Measurements from ENCODE around the gene DGKG.
A peak's percentile ranks its signal among the peaks of the same experiment; 100 is the strongest.

The DGKG gene

GRCh38 chr3:186125118-186125517, 236.9 kb downstream of the DGKG start:
- DNase-seq, result no peak
- Histone ChIP-seq H3K14ac (ENCODE audit: low read length) (no peak overlapping the region), H3K18ac (ENCODE audit: low read length) (no peak overlapping the region), H3K4ac (ENCODE audit: low read depth, low read length) (no peak overlapping the region), H2BK5ac (ENCODE audit: low read depth, low read length, poor library complexity) (no peak overlapping the region), H3K79me2 (ENCODE audit: control insufficient read depth, insufficient read depth, low read length, poor library complexity) (no peaks in the 10 kb centered on the region), H3K36me3 (ENCODE audit: control insufficient read depth in 1 of 2, insufficient read depth in 2 of 2, low read length in 2 of 2) (no peaks in the 10 kb centered on the region), H3K27ac (ENCODE audit: low read depth, low read length) (no peak overlapping the region), H3K9me3 (ENCODE audit: insufficient read depth, low read depth, low read length) (peaks cover 2% of the 10 kb centered on the region), H2BK120ac (ENCODE audit: insufficient read depth, low read length, poor library complexity) (no peak overlapping the region), H2AK5ac (ENCODE audit: low read length) (no peak overlapping the region), H4K8ac (ENCODE audit: low read depth, low read length) (no peak overlapping the region), H3K4me2 (ENCODE audit: low read length) (no peak overlapping the region), H3K79me1 (ENCODE audit: low read length) (peaks cover 1% of the 10 kb centered on the region), H3K4me3 (ENCODE audit: low read depth, low read length) (no peak overlapping the region), H3K27me3 (ENCODE audit: insufficient read depth, low read length) (no peaks in the 10 kb centered on the region), H3K9ac (ENCODE audit: low read length) (no peak overlapping the region), H4K12ac (ENCODE audit: low read depth, low read length) (no peak overlapping the region), H2AFZ (ENCODE audit: insufficient read depth, low read length, poor library complexity) (no peak overlapping the region), H2BK12ac (ENCODE audit: low read length) (no peak overlapping the region), H3K23ac (ENCODE audit: low read length) (peak overlapping the region; percentile 94), H3K4me1 (ENCODE audit: control insufficient read depth in 1 of 2, insufficient read depth in 2 of 2, low read length in 2 of 2) (peaks cover 0 to 2% of the 10 kb centered on the region in 2 experiments), H4K91ac (ENCODE audit: low read depth, low read length) (no peak overlapping the region)
- no CpG with 5 or more reads among the region's 2 CpGs for WGBS (ENCODE audit: extremely low coverage, insufficient coverage, insufficient read length)

GRCh38 chr3:186124592-186124991, 237.4 kb downstream of the DGKG start:
- no peak overlapping the region for H3K4me2 ChIP-seq (ENCODE audit: low read length)
- H3K4ac ChIP-seq (ENCODE audit: low read depth, low read length), result no peak overlapping the region
- no peak overlapping the region for H3K27ac ChIP-seq (ENCODE audit: low read depth, low read length)
- H2BK120ac ChIP-seq (ENCODE audit: insufficient read depth, low read length, poor library complexity), result no peak overlapping the region
- H4K12ac ChIP-seq (ENCODE audit: low read depth, low read length), result no peak overlapping the region
- no peak overlapping the region for H3K23ac ChIP-seq (ENCODE audit: low read length)
- H3K9me3 ChIP-seq (ENCODE audit: insufficient read depth, low read depth, low read length), result peaks cover 2% of the 10 kb centered on the region
- H3K9ac ChIP-seq (ENCODE audit: low read length), result no peak overlapping the region
- H2BK12ac ChIP-seq (ENCODE audit: low read length), result no peak overlapping the region
- H3K79me1 ChIP-seq (ENCODE audit: low read length), result peaks cover 1% of the 10 kb centered on the region
- no peaks in the 10 kb centered on the region for H3K27me3 ChIP-seq (ENCODE audit: insufficient read depth, low read length)
- no peak overlapping the region for H3K4me3 ChIP-seq (ENCODE audit: low read depth, low read length)
- no peaks in the 10 kb centered on the region for H3K36me3 ChIP-seq (ENCODE audit: control insufficient read depth in 1 of 2, insufficient read depth in 2 of 2, low read length in 2 of 2)
- peaks cover 0 to 2% of the 10 kb centered on the region in 2 experiments for H3K4me1 ChIP-seq (ENCODE audit: control insufficient read depth in 1 of 2, insufficient read depth in 2 of 2, low read length in 2 of 2)
- H4K8ac ChIP-seq (ENCODE audit: low read depth, low read length), result no peak overlapping the region
- H2AK5ac ChIP-seq (ENCODE audit: low read length), result no peak overlapping the region
- no CpG with 5 or more reads among the region's 5 CpGs for WGBS (ENCODE audit: extremely low coverage, insufficient coverage, insufficient read length)
- no peak overlapping the region for H3K14ac ChIP-seq (ENCODE audit: low read length)
- H3K18ac ChIP-seq (ENCODE audit: low read length), result no peak overlapping the region
- no peak overlapping the region for H4K91ac ChIP-seq (ENCODE audit: low read depth, low read length)
- peak; percentile 76 to 85 for DNase-seq
- H3K79me2 ChIP-seq (ENCODE audit: control insufficient read depth, insufficient read depth, low read length, poor library complexity), result no peaks in the 10 kb centered on the region
- H2BK5ac ChIP-seq (ENCODE audit: low read depth, low read length, poor library complexity), result no peak overlapping the region
- H2AFZ ChIP-seq (ENCODE audit: insufficient read depth, low read length, poor library complexity), result no peak overlapping the region

GRCh38 chr3:186123012-186123411, 239.0 kb downstream of the DGKG start:
- H4K12ac ChIP-seq (ENCODE audit: low read depth, low read length), result no peak overlapping the region
- H2BK120ac ChIP-seq (ENCODE audit: insufficient read depth, low read length, poor library complexity), result no peak overlapping the region
- peaks cover 2% of the 10 kb centered on the region for H3K9me3 ChIP-seq (ENCODE audit: insufficient read depth, low read depth, low read length)
- no peak overlapping the region for H3K27ac ChIP-seq (ENCODE audit: low read depth, low read length)
- peaks cover 0 to 2% of the 10 kb centered on the region in 2 experiments for H3K4me1 ChIP-seq (ENCODE audit: control insufficient read depth in 1 of 2, insufficient read depth in 2 of 2, low read length in 2 of 2)
- no peak overlapping the region for H3K4me3 ChIP-seq (ENCODE audit: low read depth, low read length)
- peaks cover 1% of the 10 kb centered on the region for H3K79me1 ChIP-seq (ENCODE audit: low read length)
- no peaks in the 10 kb centered on the region for H3K79me2 ChIP-seq (ENCODE audit: control insufficient read depth, insufficient read depth, low read length, poor library complexity)
- H3K4ac ChIP-seq (ENCODE audit: low read depth, low read length), result no peak overlapping the region
- DNase-seq, result no peak
- H3K27me3 ChIP-seq (ENCODE audit: insufficient read depth, low read length), result no peaks in the 10 kb centered on the region
- H2BK12ac ChIP-seq (ENCODE audit: low read length), result no peak overlapping the region
- no peak overlapping the region for H4K91ac ChIP-seq (ENCODE audit: low read depth, low read length)
- WGBS (ENCODE audit: extremely low coverage, insufficient coverage, insufficient read length), result no CpG with 5 or more reads among the region's 5 CpGs
- H4K8ac ChIP-seq (ENCODE audit: low read depth, low read length), result no peak overlapping the region
- H3K9ac ChIP-seq (ENCODE audit: low read length), result no peak overlapping the region
- H2AFZ ChIP-seq (ENCODE audit: insufficient read depth, low read length, poor library complexity), result no peak overlapping the region
- H3K18ac ChIP-seq (ENCODE audit: low read length), result no peak overlapping the region
- H3K36me3 ChIP-seq (ENCODE audit: control insufficient read depth in 1 of 2, insufficient read depth in 2 of 2, low read length in 2 of 2), result no peaks in the 10 kb centered on the region
- no peak overlapping the region for H3K14ac ChIP-seq (ENCODE audit: low read length)
- no peak overlapping the region for H3K4me2 ChIP-seq (ENCODE audit: low read length)
- no peak overlapping the region for H2BK5ac ChIP-seq (ENCODE audit: low read depth, low read length, poor library complexity)
- no peak overlapping the region for H2AK5ac ChIP-seq (ENCODE audit: low read length)
- H3K23ac ChIP-seq (ENCODE audit: low read length), result no peak overlapping the region

- WGBS (ENCODE audit: extremely low coverage, insufficient coverage, insufficient read length), result no CpG with 5 or more reads among the region's 2 CpGs
- peak; percentile 81 to 82 for DNase-seq
- no peaks in the 10 kb centered on the region for H3K79me2 ChIP-seq (ENCODE audit: control insufficient read depth, insufficient read depth, low read length, poor library complexity)
- H4K8ac ChIP-seq (ENCODE audit: low read depth, low read length), result no peak overlapping the region
- H2BK5ac ChIP-seq (ENCODE audit: low read depth, low read length, poor library complexity), result no peak overlapping the region
- no peak overlapping the region for H3K23ac ChIP-seq (ENCODE audit: low read length)
- no peak overlapping the region for H3K18ac ChIP-seq (ENCODE audit: low read length)
- no peak overlapping the region for H3K4me2 ChIP-seq (ENCODE audit: low read length)
- no peak overlapping the region for H3K9ac ChIP-seq (ENCODE audit: low read length)
- H3K4ac ChIP-seq (ENCODE audit: low read depth, low read length), result no peak overlapping the region
- H2BK120ac ChIP-seq (ENCODE audit: insufficient read depth, low read length, poor library complexity), result no peak overlapping the region
- peaks cover 1% of the 10 kb centered on the region for H3K79me1 ChIP-seq (ENCODE audit: low read length)
- H3K27ac ChIP-seq (ENCODE audit: low read depth, low read length), result no peak overlapping the region
- no peak overlapping the region for H3K14ac ChIP-seq (ENCODE audit: low read length)
- H3K9me3 ChIP-seq (ENCODE audit: insufficient read depth, low read depth, low read length), result peaks cover 2% of the 10 kb centered on the region
- no peaks in the 10 kb centered on the region for H3K27me3 ChIP-seq (ENCODE audit: insufficient read depth, low read length)
- no peak overlapping the region for H3K4me3 ChIP-seq (ENCODE audit: low read depth, low read length)
- H2AFZ ChIP-seq (ENCODE audit: insufficient read depth, low read length, poor library complexity), result no peak overlapping the region
- H2BK12ac ChIP-seq (ENCODE audit: low read length), result no peak overlapping the region
- peaks cover 0 to 2% of the 10 kb centered on the region in 2 experiments for H3K4me1 ChIP-seq (ENCODE audit: control insufficient read depth in 1 of 2, insufficient read depth in 2 of 2, low read length in 2 of 2)
- no peak overlapping the region for H2AK5ac ChIP-seq (ENCODE audit: low read length)
- no peaks in the 10 kb centered on the region for H3K36me3 ChIP-seq (ENCODE audit: control insufficient read depth in 1 of 2, insufficient read depth in 2 of 2, low read length in 2 of 2)
- H4K12ac ChIP-seq (ENCODE audit: low read depth, low read length), result no peak overlapping the region
- no peak overlapping the region for H4K91ac ChIP-seq (ENCODE audit: low read depth, low read length)
Observed at GRCh38 chr3:186121968-186122367, 240.1 kb downstream of the DGKG start.
